Measurements from ENCODE around the gene ADAMTS8.
"Not testable (repeated sequence)": the region's sequence is repeated elsewhere in the genome, so short reads cannot be mapped to it uniquely, and the experiment has no call there.

ADAMTS8 gene

DNA sequence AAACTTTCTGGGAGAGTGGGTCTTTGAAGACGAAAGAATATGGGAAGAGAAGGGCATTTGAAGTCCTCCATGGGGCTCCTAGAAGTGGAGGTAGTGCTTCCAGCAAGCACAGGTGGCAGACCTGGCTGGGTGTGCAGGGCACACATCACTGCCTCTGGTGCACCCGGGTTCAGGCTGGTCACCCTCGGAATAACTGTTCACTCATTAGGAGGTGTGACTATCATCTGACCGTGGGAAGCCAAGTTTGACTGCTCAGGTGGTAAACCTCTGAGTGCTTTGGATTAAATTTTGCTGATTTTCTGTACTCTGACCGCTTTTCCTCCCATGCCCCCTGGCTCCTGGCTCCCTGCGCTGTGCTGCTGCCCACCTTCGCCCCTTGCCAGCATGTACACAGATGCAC is 31.1 kb upstream of the ADAMTS8 start:
- DNase-seq: no peak

DNA sequence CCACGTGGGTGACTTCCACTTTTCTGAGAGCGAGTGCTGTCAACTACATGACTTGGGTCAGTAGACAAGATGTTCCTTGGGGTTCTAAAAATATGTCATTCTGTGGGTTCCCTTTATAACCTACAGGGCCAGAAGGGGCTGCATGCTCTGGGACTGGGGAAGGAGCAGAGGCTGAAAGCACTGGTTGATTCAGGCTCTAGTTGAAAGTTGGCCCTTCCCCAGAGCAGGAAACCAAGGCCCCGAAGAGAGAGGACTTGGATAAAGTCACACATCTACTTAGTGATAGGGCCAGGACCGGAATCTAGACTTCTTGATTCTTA is 30.0 kb upstream of the ADAMTS8 start:
- no peak for DNase-seq

DNA sequence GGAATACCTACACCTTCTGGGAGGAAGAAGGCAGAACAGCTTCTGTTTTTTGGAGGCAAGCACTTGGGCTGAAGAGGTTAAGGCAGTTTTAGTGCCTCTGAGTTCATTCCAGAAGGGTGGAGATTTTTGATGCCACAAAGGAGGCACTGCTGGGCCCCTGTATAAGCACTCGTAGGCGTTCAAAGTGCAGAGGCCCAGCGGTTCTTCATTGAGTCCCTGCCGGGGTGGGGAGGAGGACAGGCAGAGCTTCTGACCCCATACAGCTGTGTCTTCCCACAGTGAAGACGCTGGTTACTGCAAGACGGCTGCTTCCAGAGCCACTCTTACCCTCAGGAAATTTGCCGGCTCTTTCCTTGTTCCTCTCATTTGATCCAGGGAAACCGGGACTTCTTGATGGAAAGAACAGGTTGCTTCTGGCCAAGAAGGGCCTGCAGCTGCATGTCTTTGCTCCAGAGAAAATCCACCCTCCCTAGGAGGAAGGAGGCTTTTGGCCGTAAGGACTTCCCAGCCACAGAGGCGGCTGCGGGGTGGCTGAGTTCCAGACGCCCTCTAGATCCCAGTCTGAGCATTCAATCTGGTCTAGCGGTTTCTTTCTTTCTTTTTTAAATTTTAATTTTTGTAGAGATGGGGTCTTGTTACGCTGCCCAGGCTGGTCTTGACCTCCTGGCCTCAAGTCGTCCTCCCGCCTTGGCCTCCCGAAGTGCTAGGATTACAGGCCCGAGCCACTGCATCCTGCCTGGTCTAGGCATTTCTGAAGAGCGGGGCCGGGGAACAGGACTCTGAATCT is 29.4 kb upstream of the ADAMTS8 start:
- DNase-seq: no peak

DNA sequence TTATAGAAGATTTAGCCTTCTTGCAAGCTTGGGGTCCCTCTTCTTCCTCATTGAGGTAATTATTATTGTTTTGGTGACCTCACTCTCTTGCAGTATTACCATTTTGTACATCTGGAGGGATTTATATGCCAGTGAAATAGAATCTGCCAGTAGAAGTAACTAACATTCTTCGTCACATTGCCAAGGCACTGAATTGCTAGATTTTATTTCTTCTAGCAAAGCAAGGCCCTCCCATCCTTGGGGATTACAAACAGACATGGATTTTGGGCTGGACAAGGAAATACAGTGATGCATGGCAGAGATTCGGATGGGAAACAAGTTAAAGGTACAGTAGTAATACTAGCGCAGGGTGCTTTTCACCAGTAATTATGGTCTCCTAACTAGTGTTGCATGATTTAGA is 27.9 kb upstream of the ADAMTS8 start:
- no peak for DNase-seq

DNA sequence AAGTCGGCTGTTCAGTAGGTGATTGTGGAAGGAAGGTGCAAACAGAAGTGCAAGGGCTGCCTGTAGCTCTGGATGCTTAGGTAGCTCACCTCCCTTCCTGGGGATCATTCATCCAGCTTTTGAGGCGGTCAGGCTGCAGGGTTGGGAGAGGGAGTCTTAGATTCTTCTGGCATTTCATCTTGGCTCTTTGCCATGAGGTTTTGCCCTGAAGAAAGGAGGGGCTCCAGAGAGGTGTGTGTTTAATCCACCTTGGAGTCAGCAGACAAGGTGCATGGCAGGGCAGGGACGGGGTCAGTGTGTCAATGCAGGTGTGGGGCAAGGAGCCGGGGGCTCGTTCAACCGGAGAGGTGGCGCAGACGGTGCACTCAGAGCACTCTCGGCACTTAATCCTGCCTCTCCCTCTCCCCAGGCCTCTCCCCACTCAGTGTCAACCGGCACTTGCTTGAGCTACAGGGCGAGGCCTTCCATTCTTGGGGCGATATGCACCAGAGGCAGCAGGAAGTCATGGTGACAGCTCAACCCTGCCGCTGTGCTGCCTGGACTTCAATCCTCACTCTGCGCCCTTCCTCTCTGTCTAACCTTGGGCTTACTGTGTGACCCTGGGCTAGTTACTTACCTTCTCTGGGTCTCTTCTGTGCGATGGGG is 27.2 kb upstream of the ADAMTS8 start:
- no peak for DNase-seq

DNA sequence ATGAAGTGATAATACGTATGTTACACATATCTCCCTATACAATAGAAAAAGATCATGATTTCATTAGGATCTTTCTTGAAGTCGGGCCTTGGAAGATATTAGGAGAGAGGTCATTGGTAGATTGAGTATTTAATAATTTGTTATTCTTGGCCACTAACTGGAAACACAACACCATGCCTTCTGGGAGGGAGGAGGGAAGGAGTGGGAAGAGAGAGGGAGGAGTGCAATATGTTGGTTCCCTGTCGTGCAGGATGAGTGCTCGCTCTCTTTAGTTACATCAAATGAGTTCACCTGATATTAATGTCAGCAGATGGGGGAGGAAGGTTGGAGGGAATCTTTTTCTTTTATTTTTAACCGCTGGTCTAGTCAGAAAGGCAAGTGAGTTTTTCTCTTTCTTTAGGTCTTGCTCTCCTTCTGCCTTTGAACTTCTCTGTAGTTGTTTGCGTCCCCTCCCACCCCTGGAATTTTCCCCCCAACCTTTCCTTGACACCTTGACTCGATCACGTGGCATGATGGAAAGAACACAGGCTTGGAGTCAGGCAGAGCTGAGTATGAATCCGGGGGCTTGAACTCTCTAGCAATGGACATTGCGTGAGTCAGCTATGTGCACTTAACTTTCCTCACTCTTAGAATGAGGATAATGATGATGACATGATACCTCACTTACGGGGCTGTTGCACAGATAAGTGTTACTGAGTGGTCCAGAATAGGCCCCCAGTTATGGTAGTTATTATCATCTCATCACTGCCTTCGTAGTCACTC is 26.3 kb upstream of the ADAMTS8 start:
- no peak for DNase-seq

DNA sequence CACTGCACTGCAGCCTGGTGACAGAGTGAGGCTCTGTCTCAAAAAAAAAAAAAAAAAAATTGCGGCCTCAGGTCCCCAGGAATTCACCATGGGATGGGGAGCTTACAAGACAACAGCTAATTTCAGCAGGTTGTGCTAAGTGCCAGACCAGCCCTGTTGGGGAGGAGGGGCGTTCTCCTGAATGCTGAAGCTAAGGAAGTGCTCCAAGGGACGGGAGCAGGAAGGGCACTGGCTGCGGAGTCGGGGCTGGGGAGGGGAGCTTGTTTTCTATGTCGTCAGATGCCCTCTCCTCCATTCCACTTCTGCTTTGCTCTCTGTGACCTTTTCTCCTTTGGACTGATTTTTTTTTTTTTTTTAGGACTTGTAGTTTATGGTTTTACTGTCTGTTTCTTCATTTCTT is 24.5 kb upstream of the ADAMTS8 start:
- no peak for DNase-seq

DNA sequence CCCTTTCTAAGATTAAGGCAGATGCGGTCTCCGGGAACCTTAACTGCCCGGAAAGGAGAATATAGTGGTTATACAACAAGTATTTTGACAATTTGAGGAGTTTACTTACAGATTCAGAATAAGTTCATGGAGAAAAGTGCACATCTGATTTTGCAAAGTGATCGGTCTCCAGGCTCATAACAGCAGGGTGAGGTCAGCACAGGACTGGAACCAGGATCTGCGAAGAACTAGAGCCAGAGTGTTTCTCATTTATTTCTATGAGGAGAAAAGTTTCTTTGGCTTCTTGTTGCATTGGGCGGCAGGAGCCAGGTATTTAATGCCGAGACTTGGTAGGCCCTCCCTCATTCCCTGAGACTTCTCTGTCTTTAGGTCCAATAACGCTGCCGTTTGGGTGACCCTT is 23.8 kb upstream of the ADAMTS8 start:
- no peak for DNase-seq

DNA sequence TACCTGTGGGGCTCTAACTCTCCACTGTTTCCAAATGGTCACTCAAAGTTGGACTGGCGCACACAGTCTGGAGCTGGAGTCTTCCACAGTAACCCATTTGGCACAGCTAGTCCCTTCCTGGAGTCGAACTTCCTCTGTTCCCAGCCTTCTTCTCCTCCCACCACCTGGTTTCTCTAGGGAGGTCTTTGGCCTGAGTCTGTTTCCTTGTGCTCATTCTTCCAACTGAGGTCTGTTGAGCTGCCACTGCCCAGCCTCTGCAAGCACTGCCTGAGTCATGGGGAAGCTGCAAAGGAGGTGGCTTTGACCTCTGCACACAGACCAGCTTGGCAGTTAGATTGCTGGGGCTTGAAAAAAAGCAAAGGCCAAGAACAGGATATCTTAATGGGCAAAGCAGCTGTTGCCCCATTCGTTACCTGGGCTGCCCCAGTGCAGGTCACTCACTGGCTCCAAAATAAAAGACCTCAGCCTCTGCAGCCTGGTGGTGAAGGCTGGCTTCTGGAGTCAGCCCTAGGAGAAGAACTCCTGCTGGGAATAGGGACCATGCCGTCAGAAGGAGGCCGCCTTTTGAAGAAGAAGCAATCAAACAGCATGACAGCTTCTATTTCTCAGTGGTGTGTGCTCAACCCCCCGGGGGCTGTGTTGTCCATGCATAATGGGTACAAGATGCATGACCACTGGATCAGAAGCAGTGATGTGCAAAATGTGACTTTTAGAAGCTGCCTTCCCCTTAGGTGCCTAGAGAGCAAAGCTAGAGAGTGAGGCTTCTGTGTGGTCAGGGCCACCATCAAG is 23.0 kb upstream of the ADAMTS8 start:
- no peak for DNase-seq

DNA sequence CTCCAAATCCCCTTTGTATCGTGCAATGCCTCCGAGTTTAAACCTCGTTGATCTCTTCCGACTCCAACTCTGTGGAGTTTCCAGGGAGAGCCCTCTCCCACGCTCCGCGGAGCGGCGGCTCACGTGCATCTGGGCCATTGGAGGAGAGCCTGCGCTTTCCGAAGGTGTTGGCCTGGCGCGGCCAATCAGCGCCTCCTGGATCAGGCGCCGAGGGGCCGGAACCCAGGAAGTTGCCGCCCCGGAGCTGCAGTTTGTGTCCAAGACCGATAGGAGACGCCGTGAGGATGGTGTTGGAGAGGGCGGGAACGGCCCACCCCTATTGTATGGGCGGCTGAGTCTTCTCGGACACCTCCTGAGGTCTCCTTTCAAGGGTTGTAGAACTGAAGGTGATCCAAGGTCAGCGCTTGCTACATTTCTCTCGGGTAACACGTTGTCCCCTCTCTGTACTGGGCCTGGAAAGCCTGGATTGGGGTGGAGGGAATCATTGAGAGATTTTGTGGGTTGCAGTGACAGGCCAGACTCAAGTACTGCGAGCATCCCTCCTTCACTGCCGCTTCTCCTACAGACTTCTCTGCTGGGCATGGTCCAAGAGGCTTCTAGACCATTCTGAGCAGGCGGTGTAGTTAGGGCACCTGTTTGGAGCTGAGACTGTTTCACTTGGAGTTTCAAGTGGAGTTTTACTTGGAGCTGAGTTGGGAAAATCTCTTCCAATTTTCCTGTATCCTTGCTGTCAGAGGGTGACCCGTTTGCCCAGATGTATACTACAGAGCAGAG is 21.8 kb upstream of the ADAMTS8 start:
- no peak for DNase-seq

DNA sequence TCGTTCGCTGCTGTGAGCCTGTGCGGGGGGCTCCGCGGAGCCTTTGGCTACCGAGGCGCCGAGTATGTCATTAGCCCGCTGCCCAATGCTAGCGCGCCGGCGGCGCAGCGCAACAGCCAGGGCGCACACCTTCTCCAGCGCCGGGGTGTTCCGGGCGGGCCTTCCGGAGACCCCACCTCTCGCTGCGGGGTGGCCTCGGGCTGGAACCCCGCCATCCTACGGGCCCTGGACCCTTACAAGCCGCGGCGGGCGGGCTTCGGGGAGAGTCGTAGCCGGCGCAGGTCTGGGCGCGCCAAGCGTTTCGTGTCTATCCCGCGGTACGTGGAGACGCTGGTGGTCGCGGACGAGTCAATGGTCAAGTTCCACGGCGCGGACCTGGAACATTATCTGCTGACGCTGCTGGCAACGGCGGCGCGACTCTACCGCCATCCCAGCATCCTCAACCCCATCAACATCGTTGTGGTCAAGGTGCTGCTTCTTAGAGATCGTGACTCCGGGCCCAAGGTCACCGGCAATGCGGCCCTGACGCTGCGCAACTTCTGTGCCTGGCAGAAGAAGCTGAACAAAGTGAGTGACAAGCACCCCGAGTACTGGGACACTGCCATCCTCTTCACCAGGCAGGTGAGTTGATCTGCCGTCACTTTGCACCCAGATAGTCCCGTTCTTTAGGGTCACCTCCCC is 21.0 kb upstream of the ADAMTS8 start:
- DNase-seq: no peak

DNA sequence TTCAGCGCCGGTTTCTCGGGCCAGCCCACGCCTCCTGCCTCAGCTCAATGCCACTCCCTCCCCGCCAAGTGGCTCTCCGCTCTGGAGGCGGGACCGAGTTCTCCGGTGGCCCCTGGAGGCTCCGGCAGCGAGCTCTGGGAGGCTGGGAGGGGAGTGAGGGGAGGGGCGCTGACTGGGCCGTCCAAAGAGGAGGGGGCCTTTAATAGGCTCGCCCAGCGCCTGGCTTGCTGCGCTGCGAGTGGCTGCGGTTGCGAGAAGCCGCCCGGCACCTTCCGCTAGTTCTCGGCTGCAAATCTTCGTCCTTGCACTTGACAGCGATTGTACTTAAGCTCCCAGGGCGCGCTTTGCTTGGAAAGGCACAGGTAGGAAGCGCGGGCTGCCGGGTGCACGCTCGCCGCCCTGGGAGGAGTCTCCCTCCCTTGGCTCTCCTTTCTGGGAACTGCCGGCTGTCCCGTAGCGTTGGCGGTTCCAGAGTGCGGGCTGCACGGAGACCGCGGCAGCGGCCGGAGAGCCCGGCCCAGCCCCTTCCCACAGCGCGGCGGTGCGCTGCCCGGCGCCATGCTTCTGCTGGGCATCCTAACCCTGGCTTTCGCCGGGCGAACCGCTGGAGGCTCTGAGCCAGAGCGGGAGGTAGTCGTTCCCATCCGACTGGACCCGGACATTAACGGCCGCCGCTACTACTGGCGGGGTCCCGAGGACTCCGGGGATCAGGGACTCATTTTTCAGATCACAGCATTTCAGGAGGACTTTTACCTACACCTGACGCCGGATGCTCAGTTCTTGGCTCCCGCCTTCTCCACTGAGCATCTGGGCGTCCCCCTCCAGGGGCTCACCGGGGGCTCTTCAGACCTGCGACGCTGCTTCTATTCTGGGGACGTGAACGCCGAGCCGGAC is 20.3 kb upstream of the ADAMTS8 start, which contains the start of gene ADAMTS15:
Gene ADAMTS15 (plus strand): TSS at position 230 of the 894 bp plus-strand sequence. CDS start 329 bp downstream, at position 559.
- DNase-seq: no peak

DNA sequence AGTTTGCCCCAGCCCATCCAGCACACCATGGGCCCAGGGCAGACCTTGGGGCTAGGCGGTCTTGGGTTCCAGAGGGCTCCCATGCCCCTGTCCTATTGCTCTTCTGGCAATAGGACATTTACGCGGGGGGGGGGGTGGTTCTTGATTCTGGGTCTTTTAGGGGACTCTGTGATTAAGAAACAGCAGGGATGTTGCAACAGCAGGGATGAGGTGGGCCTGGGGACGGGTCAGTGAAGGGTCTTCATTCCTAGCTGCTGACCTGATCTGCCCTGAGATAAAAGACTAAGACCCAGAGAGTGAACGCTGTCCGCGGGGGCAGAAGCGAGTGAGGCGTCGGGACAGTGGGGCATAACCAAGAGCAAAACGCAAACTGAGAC is 19.6 kb upstream of the ADAMTS8 start:
- no peak for DNase-seq

DNA sequence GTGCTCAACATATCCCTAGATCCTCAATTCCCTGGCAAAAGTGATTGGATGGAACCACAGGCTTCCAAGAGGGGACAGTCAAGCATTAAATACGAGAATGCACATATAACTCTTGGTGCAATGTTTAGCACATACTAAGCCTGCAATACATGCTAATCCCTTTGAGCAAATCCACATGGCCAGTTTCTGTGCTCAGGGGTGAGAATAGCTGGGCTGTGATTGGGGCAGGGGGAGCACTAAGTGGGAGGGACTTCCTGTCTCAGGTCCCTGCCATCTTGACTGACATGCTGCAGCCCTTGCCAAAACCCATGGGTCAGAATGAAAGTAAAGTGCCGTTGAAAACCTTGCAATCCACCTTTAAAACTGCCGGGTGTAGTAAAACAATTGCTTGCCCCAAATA is 17.4 kb upstream of the ADAMTS8 start:
- no peak for DNase-seq

DNA sequence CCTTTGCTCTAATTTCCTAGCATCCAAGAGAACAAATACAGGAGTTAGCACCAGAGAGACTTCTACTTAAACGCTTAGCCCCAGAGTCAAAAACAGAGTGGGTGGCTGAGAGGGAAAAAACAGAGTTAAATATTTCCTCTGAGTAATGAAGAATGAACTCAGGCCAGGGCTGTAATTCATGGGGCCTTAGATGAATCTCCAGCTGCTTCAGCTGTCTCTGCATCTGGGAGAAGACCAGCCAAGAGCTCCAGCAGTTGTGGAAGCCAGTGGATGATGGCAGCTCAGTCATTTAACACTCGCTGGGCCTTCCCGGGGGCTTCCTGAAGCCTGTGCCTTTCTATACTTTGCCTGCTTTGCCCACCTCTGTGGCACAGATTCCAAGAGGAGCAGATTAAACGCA is 14.3 kb upstream of the ADAMTS8 start:
- DNase-seq: no peak

DNA sequence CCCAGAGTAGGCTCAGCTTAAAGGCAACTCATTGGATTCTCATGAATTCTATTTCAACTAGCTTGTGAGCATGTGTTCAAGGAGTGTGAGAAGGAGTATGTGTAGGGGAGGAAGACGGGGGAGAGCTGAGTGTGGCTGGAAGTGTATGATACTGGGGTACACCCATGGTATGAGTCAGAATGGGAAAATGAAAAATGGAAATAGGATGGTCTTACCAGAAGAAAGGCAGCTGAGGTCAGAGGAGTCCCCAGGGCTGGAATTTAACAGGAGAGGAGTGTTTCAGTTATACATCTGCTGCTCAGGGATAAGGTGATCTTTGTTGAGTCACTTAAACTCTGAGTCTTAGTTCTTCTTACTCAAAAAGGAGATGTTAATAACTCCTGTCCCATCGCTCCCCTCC is 13.3 kb upstream of the ADAMTS8 start:
- no peak for DNase-seq

DNA sequence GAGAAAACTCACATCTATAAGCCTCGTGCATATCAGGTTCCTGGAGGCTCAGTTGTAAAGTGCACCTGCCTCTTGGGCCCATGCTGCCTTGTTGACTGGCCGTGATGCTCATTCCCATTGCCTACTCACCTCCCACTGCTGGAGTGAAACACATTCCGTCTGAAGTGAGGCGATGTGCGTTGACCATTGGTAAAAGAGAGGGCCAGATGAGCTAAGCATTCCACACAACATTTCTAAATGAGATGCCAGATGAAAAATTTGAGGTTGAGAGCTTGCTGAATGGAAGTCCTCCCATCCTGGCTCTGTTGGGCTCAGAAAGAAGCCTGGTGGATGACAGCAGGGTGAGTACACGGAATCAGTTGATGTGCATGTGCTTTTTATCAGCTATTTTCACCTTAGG is 11.5 kb upstream of the ADAMTS8 start:
- DNase-seq: no peak

DNA sequence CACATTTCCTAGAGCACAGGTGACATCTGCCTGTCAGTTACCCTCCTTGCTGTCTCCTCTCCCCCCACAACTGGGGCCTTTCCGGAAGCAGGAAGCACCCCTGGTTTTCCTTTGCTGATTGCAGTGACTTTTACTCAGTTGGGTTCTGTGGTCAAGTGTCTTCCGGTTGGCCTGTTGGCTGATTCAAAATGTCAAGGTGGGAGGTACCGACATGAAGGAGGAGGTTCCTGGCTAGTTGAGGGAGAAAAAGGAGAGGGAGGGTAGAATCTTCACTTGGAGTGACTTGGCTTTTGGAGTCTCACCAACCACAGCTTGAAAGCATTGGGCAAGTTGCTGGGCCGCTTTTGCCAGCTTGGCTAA is 10.7 kb upstream of the ADAMTS8 start:
- DNase-seq: no peak

DNA sequence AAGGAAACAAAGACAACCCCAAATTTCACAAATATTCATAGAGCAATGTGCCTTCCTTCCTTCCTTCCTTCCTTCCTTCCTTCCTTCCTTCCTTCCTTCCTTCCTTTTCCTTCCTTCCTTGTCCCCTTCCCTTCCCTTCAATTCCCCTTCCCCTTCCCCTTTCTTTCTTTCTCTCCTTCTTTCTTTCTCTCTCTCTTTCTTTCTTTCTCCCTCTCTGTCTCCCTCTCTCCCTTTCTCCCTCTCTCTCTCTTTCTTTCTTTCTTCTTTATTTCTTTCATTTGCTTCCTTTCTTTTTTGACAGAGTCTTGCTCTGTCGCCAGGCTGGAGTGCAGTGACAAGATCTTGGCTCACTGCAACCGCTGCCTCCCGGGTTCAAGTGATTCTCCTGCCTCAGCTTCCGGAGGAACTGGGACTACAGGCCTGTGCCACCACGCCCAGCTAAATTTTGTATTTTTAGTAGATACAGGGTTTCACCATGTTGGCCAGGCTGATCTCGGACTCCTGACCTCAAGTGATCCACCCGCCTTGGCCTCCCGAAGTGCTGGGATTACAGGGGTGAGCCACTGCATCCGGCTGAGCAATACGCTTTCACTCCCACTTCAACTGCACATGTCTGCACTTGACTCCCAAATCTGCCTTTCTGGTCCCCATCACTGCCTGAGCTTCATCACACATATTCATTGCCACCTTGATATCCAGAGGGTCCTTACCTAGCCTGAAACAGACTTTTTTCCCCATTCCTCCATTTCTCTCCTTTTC is 10.2 kb upstream of the ADAMTS8 start:
- DNase-seq: not testable (repeated sequence)

DNA sequence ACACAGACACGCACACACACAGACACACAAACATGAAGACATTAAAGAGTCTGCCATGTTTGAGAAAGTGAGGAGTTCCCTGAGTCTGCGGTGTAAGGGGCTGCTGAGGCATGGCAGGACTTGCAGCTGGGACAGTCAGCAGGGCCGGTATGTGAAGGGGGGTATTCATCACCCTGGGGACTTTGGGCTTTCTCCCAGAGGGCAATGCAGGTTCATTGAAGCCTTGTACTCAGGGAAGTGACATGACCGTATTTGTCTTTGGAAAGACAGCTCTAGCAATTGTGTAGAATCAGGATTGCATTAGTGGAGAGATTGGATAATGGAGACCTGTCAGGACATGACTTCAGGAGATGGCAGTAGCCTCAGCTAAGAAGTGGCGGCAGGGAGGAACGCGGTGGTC is 9.4 kb upstream of the ADAMTS8 start:
- DNase-seq: no peak

Measured in activated CD4-positive, alpha-beta T cell treated with anti-CD3 and anti-CD28 coated beads for 1 hour (primary cell).